Right ventricle myocardium inferior (tissue), 1 donor: ENCODE measurements around the gene NFAT5. TPM values are rescaled to one million over a fixed set of nuclear protein-coding genes. Genes with fewer than 3 reads are reported as not detected.
"Not testable (repeated sequence)": the region's sequence is repeated elsewhere in the genome, so short reads cannot be mapped to it uniquely, and the experiment has no call there.

Experiments
- ATAC-seq: fragments of 200-7000 bp; cut with Tn5 transposase; one replicate; pipeline ENCODE4 v1.9.1; 2020; ENCODE audit warnings: mild to moderate bottlenecking, moderate library complexity
- DNase-seq: peaks from one replicate; pipeline ENCODE4 v3.0.0; 2021; ENCODE audit errors: missing footprints
- intact Hi-C: fragments of 100-400 bp; cut with DNase I; formaldehyde crosslinking; loops from one replicate; pipeline ENCODE4 v1.11.0; 2022
- long read RNA-seq: library from polyadenylated mRNA; unstranded; transcript quantifications from one replicate; pipeline ENCODE4 v2.0.0, GENCODE V29; 2021
- total RNA-seq: library from RNA; stranded (reverse); fragmentation: NEBNext Ultra II Directional; extraction: Animal tissue kit (Norgen Biotek cat#: 25700); gene quantifications from one replicate; pipeline ENCODE4 v1.2.1, GENCODE V29; 2021
- donor health status: DM: no; HTN: yes; CAD: no; lungs with severe emphysema.

Gene NFAT5
- total RNA-seq: 16.2 TPM
- long read RNA-seq: 0 reads

GRCh38 chr16:69565671-69566239 lies at the start of gene NFAT5:
NFAT5 (plus strand) TSS chr16:69565966; CDS start chr16:69566302, 336 bp downstream.
- intact Hi-C loops: loop anchor here (2.0 to 5.0 kb wide), 3 partner anchors 52 to 169 kb away; no protein-coding TSS in a partner anchor
- DNase-seq: peak; percentile 94
- ATAC-seq: peak; percentile 93

DNA sequence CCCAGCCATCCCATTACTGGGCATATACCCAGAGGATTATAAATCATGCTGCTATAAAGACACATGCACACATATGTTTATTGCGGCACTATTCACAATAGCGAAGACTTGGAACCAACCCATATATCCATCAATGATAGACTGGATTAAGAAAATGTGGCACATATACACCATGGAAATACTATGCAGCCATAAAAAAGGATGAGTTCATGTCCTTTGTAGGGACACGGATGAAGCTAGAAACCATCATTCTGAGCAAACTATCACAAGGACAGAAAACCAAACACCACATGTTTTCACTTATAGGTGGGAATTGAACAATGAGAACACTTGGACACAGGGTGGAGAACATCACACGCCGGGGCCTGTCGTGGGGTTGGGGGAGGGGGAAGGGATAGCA lies 47.9 kb upstream of the NFAT5 start:
- intact Hi-C loops, ATAC-seq, DNase-seq: not testable (repeated sequence)

DNA sequence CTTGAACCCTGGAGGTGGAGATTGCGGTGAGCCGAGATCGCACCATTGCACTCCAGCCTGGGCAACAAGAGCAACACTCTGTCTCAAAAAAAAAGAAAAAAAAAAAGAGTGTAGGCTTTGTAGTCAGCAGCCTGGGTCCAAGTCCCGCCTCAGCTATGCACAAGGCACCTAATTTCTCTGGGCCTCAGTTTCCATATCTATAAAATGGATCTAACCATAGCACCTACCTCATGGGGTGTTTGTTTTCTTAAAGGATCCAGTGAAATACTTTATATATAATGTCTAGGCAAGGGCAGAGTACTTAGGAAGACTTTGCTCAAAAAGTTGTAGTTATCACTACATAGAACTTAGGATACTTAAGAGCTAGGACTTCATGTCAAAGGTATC lies 45.4 kb upstream of the NFAT5 start:
- intact Hi-C loops: no loop called here
- no peak for DNase-seq
- ATAC-seq: no peak

- intact Hi-C loops: no loop called here
- DNase-seq (no peak), ATAC-seq (no peak)
These were observed 44.8 kb upstream of the NFAT5 start for GRCh38 chr16:69520800-69521602.

- ATAC-seq: no peak
- DNase-seq: no peak
- intact Hi-C loops: no loop called here
These were observed 43.7 kb upstream of the NFAT5 start for GRCh38 chr16:69522041-69522578.

GRCh38 chr16:69522732-69523404 lies 42.9 kb upstream of the NFAT5 start:
- ATAC-seq (no peak), DNase-seq (no peak)
- intact Hi-C loops: no loop called here

- intact Hi-C loops: no loop called here
- no peak for DNase-seq
- no peak for ATAC-seq
These were observed 42.0 kb upstream of the NFAT5 start for GRCh38 chr16:69523566-69524305.

DNA sequence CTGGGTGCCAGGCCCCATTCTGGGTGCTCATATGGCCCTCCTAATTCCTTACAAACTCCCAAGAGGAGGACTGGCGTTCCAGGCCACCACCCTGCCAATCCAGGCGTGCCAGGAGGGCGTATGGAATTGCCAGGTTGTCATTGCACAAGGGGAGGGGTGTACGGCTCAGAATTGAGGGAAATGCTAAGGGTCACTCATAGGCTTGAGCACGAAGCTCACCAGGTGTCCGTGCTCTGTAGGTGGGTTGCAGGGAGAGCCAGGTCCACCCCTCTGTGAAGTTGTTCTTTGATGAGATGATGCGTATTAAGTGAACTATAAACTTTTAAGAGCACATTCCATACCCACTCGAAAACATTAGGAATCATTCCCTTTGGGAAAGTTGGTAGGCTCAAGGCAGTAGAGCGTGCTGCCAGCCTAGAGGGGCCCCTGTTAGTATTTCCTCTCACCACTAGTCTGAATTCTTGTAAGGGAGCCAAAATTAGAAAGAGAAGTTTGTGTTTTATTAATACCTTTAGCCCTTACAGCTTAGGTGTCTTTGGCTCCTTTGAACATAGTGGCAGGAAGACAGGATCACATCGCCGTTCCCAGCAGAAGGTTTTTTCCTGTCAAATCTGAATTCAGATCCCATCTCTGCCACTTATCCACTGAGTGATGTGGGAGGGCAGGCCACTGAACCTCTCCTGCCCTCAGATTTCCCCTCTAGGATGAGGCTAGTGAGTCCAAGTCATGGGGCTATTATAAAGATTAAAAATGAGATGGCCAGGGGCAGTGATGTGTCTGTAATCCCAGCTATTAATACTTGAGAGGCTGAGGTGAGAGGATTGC lies 38.7 kb upstream of the NFAT5 start:
- intact Hi-C loops: no loop called here
- ATAC-seq: no peak
- DNase-seq: no peak

DNA sequence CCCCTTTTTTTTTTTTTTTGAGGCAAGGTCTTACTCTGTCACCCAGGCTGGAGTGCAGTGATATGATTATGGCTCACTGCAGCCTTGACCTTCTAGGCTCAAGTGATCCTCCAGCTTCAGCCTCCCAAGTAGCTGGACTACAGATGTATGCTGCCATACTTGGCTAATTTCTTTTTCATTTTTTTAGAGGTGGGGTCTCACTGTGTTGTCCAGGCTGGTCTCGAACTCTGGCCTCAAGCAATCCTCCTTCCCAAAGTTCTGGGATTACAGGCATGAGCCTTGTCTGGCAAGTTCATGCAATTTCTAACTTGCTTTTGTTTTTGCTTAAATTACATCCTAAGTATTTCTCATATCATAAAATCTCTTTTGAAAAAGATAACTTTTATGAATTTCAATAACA lies 33.8 kb upstream of the NFAT5 start:
- ATAC-seq: no peak
- DNase-seq: no peak
- intact Hi-C loops: no loop called here

DNA sequence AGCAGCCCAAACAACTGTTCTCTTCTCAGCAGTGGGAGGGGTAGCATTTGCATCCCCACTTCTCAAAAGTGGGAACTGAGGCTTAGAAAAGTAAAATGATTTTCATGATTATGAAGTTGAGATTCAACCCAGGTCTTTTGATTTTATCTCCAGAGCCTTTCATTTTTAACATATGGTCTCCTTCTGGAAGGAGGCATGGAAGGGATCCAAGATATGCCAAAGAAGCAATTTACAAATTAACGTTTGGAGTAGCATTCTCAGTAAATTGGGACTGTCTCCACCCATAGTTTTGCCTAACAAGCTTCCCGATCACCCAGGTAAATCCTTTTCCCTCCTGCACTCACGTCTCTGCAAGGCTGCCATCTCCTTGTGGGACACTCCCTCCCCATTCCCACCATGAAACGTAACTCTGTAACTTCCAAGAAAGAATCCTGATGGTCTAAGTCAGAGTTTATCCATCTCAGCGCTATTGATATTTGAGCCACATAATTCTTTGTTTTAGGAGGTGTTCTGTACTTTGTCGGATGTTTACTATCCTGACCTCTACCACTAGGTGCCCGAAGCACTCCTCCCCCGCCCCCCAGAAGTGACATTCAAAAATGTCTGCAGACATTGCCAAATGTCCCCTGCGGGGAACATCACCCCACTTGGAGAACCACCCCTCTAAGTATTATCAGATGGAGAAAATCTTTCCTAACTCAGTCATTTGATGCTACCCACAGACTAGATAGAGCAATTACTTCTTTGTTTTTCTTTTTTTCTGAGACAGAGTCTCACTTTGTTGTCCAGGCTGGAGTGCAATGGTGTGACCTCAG lies 32.9 kb upstream of the NFAT5 start:
- intact Hi-C loops: no loop called here
- ATAC-seq (no peak), DNase-seq (no peak)

GRCh38 chr16:69534720-69535119 lies 31.0 kb upstream of the NFAT5 start:
- intact Hi-C loops: no loop called here

GRCh38 chr16:69535123-69536050 lies 30.4 kb upstream of the NFAT5 start:
- intact Hi-C loops: no loop called here
- DNase-seq: no peak
- ATAC-seq: no peak

More at GRCh38 chr16:69534720-69535119, 31.0 kb upstream of the NFAT5 start:
- no peak for DNase-seq
- ATAC-seq: no peak

DNA sequence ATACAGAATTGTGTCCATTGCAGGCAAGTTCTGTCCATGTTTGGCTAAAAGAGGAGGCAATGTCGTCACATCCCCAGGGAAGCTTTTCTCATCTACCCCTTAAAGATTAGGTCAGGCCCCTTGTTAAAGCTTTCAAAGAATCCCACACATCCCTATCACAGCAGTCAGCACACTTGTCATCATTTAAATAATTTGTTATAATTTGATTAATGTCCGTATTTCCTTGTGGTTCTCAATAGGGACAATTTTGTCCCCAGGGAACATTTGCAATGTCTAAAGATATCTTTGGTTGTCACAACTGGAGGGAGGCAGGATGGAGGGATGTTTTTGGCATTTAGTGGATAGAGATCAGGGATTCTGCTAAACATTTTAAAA lies 28.1 kb upstream of the NFAT5 start:
- intact Hi-C loops: no loop called here
- ATAC-seq (no peak), DNase-seq (no peak)

GRCh38 chr16:69538808-69539207 lies 27.0 kb upstream of the NFAT5 start:
- DNase-seq (no peak), ATAC-seq (no peak)
- intact Hi-C loops: no loop called here

DNA sequence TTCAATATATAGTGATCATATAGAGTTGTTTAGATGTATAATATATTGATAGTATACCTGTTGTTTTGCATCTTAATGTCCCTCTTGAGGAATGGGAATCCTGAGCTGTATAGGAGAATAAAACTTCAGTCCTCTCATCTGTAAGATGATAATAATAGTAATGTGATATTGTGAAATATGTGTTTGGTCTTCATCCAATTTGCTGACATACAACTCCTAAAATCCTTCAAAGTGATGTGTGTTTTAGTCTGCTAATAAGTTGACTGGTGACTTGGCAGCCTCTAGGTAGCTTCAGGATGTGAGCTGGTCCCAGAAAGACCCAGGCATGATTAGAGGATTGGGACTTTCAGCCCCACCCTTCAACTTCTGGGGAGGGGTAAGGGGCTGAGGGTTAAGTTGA lies 22.8 kb upstream of the NFAT5 start:
- ATAC-seq (no peak), DNase-seq (no peak)
- intact Hi-C loops: no loop called here

GRCh38 chr16:69544088-69544487 lies 21.7 kb upstream of the NFAT5 start:
- DNase-seq: no peak
- ATAC-seq: no peak
- intact Hi-C loops: no loop called here
